Measurements from ENCODE around the gene PID1. TPM values are rescaled to one million over a fixed set of nuclear protein-coding genes. Genes with fewer than 3 reads are reported as not detected.

The PID1 gene
- total RNA-seq, 1 donor from 2014 or later = 0.95 TPM

- no peaks in the 10 kb centered on the region for H3K36me3 Mint-ChIP-seq (ENCODE audit: low read depth)
- H3K4me1 Mint-ChIP-seq (ENCODE audit: low read depth) = no peaks in the 10 kb centered on the region
- H3K4me3 Mint-ChIP-seq (ENCODE audit: unreplicated experiment) = no peak overlapping the region
- no peak for TF ChIP-seq CTCF (IDR thresholded peaks at IDR 0.05)
- H3K9me3 Mint-ChIP-seq (ENCODE audit: low read depth) = peaks cover 9% of the 10 kb centered on the region
- H3K27ac Mint-ChIP-seq (ENCODE audit: unreplicated experiment) = no peak overlapping the region
- no peaks in the 10 kb centered on the region for H3K27me3 Mint-ChIP-seq (ENCODE audit: low read depth)
- DNase-seq (ENCODE audit: low spot score) = no peak
Observed at GRCh38 chr2:229118336-229118735, 152.8 kb downstream of the PID1 start.

GRCh38 chr2:229111744-229112143 is 159.3 kb downstream of the PID1 start:
- H3K36me3 Mint-ChIP-seq (ENCODE audit: low read depth) = no peaks in the 10 kb centered on the region
- H3K4me3 Mint-ChIP-seq (ENCODE audit: unreplicated experiment) = no peak overlapping the region
- no peak for DNase-seq (ENCODE audit: low spot score)

GRCh38 chr2:229109195-229109594 is 161.9 kb downstream of the PID1 start:
- Mint-ChIP-seq H3K4me3 (ENCODE audit: unreplicated experiment) (no peak overlapping the region), H3K4me1 (ENCODE audit: low read depth) (no peaks in the 10 kb centered on the region), H3K27ac (ENCODE audit: unreplicated experiment) (no peak overlapping the region), H3K27me3 (ENCODE audit: low read depth) (no peaks in the 10 kb centered on the region), H3K9me3 (ENCODE audit: low read depth) (peaks cover 3% of the 10 kb centered on the region), H3K36me3 (ENCODE audit: low read depth) (no peaks in the 10 kb centered on the region)
- DNase-seq (ENCODE audit: low spot score) = no peak
- TF ChIP-seq CTCF (IDR thresholded peaks at IDR 0.05) = no peak

More at GRCh38 chr2:229111744-229112143, 159.3 kb downstream of the PID1 start:
- H3K9me3 Mint-ChIP-seq (ENCODE audit: low read depth) = peaks cover 7% of the 10 kb centered on the region
- no peak overlapping the region for H3K27ac Mint-ChIP-seq (ENCODE audit: unreplicated experiment)
- no peaks in the 10 kb centered on the region for H3K4me1 Mint-ChIP-seq (ENCODE audit: low read depth)
- TF ChIP-seq CTCF (IDR thresholded peaks at IDR 0.05) = no peak
- H3K27me3 Mint-ChIP-seq (ENCODE audit: low read depth) = no peaks in the 10 kb centered on the region

- no peak for TF ChIP-seq CTCF (IDR thresholded peaks at IDR 0.05)
- Mint-ChIP-seq H3K4me1 (ENCODE audit: low read depth) (no peaks in the 10 kb centered on the region), H3K9me3 (ENCODE audit: low read depth) (peaks cover 3% of the 10 kb centered on the region), H3K36me3 (ENCODE audit: low read depth) (no peaks in the 10 kb centered on the region), H3K4me3 (ENCODE audit: unreplicated experiment) (no peak overlapping the region), H3K27ac (ENCODE audit: unreplicated experiment) (no peak overlapping the region), H3K27me3 (ENCODE audit: low read depth) (no peaks in the 10 kb centered on the region)
- DNase-seq (ENCODE audit: low spot score) = no peak
Observed at GRCh38 chr2:229107601-229108000, 163.5 kb downstream of the PID1 start.

GRCh38 chr2:229104974-229105387 is 166.1 kb downstream of the PID1 start:
- Mint-ChIP-seq H3K27me3 (ENCODE audit: low read depth) (no peaks in the 10 kb centered on the region), H3K4me3 (ENCODE audit: unreplicated experiment) (no peak overlapping the region), H3K27ac (ENCODE audit: unreplicated experiment) (no peak overlapping the region), H3K9me3 (ENCODE audit: low read depth) (peaks cover 8% of the 10 kb centered on the region), H3K36me3 (ENCODE audit: low read depth) (no peaks in the 10 kb centered on the region), H3K4me1 (ENCODE audit: low read depth) (no peaks in the 10 kb centered on the region)
- DNase-seq (ENCODE audit: low spot score) = no peak
- no peak for TF ChIP-seq CTCF (IDR thresholded peaks at IDR 0.05)
